ENCODE results near the gene ATP8A2.

- TF ChIP-seq POLR2A (IDR thresholded peaks at IDR 0.05): no peak
- no peak for TF ChIP-seq CTCF (IDR thresholded peaks at IDR 0.05)
These were observed 645.6 kb downstream of the ATP8A2 start for GRCh38 chr13:26017196-26017921.
